Activated CD4-positive, alpha-beta T cell treated with anti-CD3 and anti-CD28 coated beads, Interleukin-10, Interleukin-2, amounts not matched to agents 100 ng/mL and 50 ng/mL, durations not matched to agents 16 hours and 8 hours (primary cell): ENCODE data around the gene HOXB4.
"Not testable (repeated sequence)": the region's sequence is repeated elsewhere in the genome, so short reads cannot be mapped to it uniquely, and the experiment has no call there.

Experiments used
- DNase-seq: peaks from one replicate; pipeline ENCODE4 v3.0.0-alpha.2; 2020

The HOXB4 gene

GRCh38 chr17:48546137-48546923, 31.8 kb downstream of the HOXB4 start:
- no peak for DNase-seq

- no peak for DNase-seq
Observed at GRCh38 chr17:48545539-48545938, 32.6 kb downstream of the HOXB4 start.

- no peak for DNase-seq
Observed at GRCh38 chr17:48545022-48545375, 33.2 kb downstream of the HOXB4 start, which contains the start of gene HOXB2. Gene HOXB2 (minus strand): TSS chr17:48545109. CDS start chr17:48544911, 198 bp downstream.

- DNase-seq = peak; percentile 56
Observed at GRCh38 chr17:48544349-48545021, 33.7 kb downstream of the HOXB4 start.

GRCh38 chr17:48543854-48544348, 34.2 kb downstream of the HOXB4 start:
- DNase-seq = no peak

GRCh38 chr17:48543107-48543853, 34.9 kb downstream of the HOXB4 start:
- DNase-seq = peak; percentile 76

- no peak for DNase-seq
Observed at GRCh38 chr17:48542698-48543106, 35.4 kb downstream of the HOXB4 start.

GRCh38 chr17:48542114-48542656, 36.0 kb downstream of the HOXB4 start:
- peak; percentile 49 for DNase-seq

GRCh38 chr17:48541577-48542113, 36.5 kb downstream of the HOXB4 start:
- peak; percentile 35 for DNase-seq

GRCh38 chr17:48541036-48541576, 37.0 kb downstream of the HOXB4 start:
- peak; percentile 19 for DNase-seq

GRCh38 chr17:48540213-48540612, 37.9 kb downstream of the HOXB4 start:
- DNase-seq = no peak

- DNase-seq = no peak
Observed at GRCh38 chr17:48539177-48539576, 39.0 kb downstream of the HOXB4 start.

GRCh38 chr17:48537316-48537715, 40.8 kb downstream of the HOXB4 start:
- no peak for DNase-seq

GRCh38 chr17:48535793-48536559, 42.2 kb downstream of the HOXB4 start:
- DNase-seq = not testable (repeated sequence)

GRCh38 chr17:48532261-48532660, 45.9 kb downstream of the HOXB4 start:
- DNase-seq = no peak

- DNase-seq = no peak
Observed at GRCh38 chr17:48530887-48531272, 47.3 kb downstream of the HOXB4 start, which contains the start of gene HOXB1. Gene HOXB1 (minus strand): TSS chr17:48531011. CDS start chr17:48530904, 107 bp downstream.

GRCh38 chr17:48530208-48530886, 47.8 kb downstream of the HOXB4 start:
- no peak for DNase-seq

- DNase-seq = no peak
Observed at GRCh38 chr17:48529683-48530009, 48.5 kb downstream of the HOXB4 start.

- DNase-seq = no peak
Observed at GRCh38 chr17:48528936-48529682, 49.0 kb downstream of the HOXB4 start.
